Fibroblast of villous mesenchyme (primary cell): ENCODE results near the gene OR2T35. TPM values are rescaled to one million over a fixed set of nuclear protein-coding genes. Genes with fewer than 3 reads are reported as not detected.
"Not testable (repeated sequence)": the region's sequence is repeated elsewhere in the genome, so short reads cannot be mapped to it uniquely, and the experiment has no call there.

Experiments
- DNase-seq: peaks from one replicate; pipeline ENCODE4 v3.0.0-alpha.2; 2010; ENCODE audit warnings: low read depth
- H3K4me3 ChIP-seq: 2 replicates; pipeline ENCODE4 v1.5.1; 2011; ENCODE audit warnings: low read depth, mild to moderate bottlenecking, low read length
- total RNA-seq: library from RNA; depleted of rRNA; stranded (reverse); fragments of >200 nt; gene quantifications from 2 replicates; pipeline ENCODE4 v1.2.3, GENCODE V29; 2012
- TF ChIP-seq, protein P1 (sequence below): IDR thresholded peaks from 2 replicates; pipeline ENCODE4 v1.5.1; 2012; ENCODE audit warnings: low read depth, mild to moderate bottlenecking, low read length; ENCODE audit not compliant: insufficient read depth

OR2T35 gene
- total RNA-seq, 1 donor: not detected

GRCh38 chr1:248642971-248643651 is 2.0 kb downstream of the OR2T35 start:
- not testable (repeated sequence) for DNase-seq, H3K4me3 ChIP-seq

- not testable (repeated sequence) for H3K4me3 ChIP-seq, DNase-seq
Measured at GRCh38 chr1:248641583-248641982, 3.5 kb downstream of the OR2T35 start.

GRCh38 chr1:248640906-248641305 is 4.2 kb downstream of the OR2T35 start:
- not testable (repeated sequence) for H3K4me3 ChIP-seq, DNase-seq

- not testable (repeated sequence) for DNase-seq, H3K4me3 ChIP-seq
Measured at GRCh38 chr1:248639652-248640051, 5.4 kb downstream of the OR2T35 start.

DNA sequence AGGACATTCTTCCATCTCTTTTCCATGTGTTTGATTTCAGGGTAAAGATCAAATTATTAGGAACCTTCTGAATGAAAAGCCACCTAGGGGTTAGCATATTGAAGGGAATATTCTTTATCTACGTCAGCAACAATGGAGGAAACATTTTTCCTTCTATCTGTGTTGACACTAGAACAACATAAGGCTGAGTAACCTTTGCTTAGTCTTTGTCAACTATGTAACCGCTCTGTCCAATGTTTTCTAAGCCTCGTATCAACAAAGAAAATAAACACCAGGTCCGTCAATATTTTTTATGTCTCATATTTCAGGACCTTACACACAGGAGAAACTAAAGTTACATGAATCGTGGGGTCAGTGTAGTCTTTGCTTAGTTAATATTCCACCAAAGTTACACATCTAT is 8.5 kb downstream of the OR2T35 start:
- not testable (repeated sequence) for DNase-seq, H3K4me3 ChIP-seq

DNA sequence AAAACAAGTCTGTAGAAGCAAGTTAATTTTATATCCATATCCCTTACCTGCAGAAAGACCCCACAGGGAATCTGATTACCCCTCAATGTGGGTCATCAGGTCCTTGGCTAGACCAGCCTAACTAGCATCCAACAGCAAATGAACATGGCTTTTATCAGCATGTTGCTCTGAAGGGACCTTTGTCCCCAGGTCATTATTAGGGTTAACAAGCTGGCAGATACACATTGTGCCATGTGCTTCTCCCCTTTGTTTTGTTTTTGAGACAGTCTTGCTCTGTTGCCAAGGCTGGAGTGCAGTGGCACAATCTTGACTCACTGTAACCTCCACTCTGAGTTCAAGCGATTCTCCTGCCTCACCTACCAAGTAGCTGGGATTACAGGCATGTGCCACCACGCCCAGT is 10.1 kb downstream of the OR2T35 start, which contains the start of gene OR2T11:
Gene OR2T11 (minus strand): TSS at position 101 of the 400 bp plus-strand sequence. CDS start 7,963 bp downstream, outside the sequence.
- not testable (repeated sequence) for H3K4me3 ChIP-seq, DNase-seq

DNA sequence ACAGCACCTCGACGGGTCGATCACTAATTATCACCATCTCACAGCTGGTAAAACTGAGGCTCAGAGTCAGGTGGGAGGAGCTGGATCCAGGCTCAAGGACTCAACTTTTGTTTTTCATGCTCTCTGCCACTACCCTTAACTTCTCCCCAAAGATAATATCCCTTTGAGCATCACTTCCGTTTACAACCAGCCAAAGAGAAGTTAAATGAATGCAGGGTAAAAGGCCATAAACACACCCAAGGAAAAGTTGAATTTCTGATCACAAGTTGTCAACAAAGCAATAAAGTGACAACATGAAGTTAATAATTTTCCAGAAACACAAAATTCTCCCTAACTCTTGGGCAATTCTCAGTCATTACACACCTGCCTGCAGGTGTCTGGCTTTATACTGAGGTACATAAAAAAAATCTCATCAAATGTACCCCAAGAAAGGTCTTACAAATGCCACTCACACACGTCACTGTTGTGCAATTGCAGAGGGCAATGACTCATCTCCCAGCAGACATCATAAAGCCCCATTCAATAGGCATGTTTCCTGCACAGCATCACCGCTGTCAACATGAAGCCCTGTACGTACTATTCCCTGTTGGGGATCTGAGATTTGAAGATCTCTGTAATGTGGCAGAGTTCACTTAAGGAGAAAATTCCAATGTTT is 13.6 kb downstream of the OR2T35 start:
- TF ChIP-seq, protein P1, sequence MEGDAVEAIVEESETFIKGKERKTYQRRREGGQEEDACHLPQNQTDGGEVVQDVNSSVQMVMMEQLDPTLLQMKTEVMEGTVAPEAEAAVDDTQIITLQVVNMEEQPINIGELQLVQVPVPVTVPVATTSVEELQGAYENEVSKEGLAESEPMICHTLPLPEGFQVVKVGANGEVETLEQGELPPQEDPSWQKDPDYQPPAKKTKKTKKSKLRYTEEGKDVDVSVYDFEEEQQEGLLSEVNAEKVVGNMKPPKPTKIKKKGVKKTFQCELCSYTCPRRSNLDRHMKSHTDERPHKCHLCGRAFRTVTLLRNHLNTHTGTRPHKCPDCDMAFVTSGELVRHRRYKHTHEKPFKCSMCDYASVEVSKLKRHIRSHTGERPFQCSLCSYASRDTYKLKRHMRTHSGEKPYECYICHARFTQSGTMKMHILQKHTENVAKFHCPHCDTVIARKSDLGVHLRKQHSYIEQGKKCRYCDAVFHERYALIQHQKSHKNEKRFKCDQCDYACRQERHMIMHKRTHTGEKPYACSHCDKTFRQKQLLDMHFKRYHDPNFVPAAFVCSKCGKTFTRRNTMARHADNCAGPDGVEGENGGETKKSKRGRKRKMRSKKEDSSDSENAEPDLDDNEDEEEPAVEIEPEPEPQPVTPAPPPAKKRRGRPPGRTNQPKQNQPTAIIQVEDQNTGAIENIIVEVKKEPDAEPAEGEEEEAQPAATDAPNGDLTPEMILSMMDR: no peak
- H3K4me3 ChIP-seq: no peak overlapping the region
- DNase-seq: no peak

- no peak for DNase-seq
- TF ChIP-seq, protein P1: no peak
- H3K4me3 ChIP-seq: no peak overlapping the region
Measured at GRCh38 chr1:248630551-248630950, 14.5 kb downstream of the OR2T35 start.

- DNase-seq: no peak
- no peak overlapping the region for H3K4me3 ChIP-seq
- TF ChIP-seq, protein P1: no peak
Measured at GRCh38 chr1:248627971-248628844, 16.9 kb downstream of the OR2T35 start.

DNA sequence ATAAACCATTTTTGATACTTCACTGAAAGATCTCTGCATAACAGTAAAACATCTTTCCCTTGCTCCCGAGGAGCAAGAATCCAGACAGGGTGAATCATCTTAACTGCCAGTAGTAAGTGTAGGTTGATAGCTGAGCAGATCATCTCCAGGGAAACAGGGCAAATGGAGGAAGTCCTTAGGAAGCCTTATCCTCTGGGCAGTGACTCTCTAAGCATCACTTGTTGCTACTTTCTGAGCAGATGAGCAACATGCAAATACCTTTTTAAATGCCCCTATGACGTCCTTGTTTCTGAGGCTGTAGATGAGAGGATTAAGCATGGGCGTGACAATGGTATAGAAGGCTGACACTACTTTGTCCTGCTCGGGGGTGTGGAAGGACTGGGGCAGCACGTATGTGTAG is 19.1 kb downstream of the OR2T35 start:
- H3K4me3 ChIP-seq: no peak overlapping the region
- no peak for DNase-seq
- TF ChIP-seq, protein P1: no peak
